Colonic mucosa (tissue), 4 donors: ENCODE measurements around the gene KCNG1. TPM values are rescaled to one million over a fixed set of nuclear protein-coding genes. Genes with fewer than 3 reads are reported as not detected.
A peak's percentile ranks its signal among the peaks of the same experiment; 100 is the strongest.

Source experiments
- DNase-seq: peaks from one replicate; pipeline ENCODE4 v3.0.0-alpha.2; 2020
- H3K27ac ChIP-seq: fragments of 200-600 bp; one replicate; pipeline ENCODE4 v1.8.0; 2021
- H3K27me3 ChIP-seq: fragments of 200-600 bp; one replicate; pipeline ENCODE4 v1.8.0; 2021
- H3K36me3 ChIP-seq: fragments of 200-600 bp; one replicate; pipeline ENCODE4 v1.8.0; 2021
- H3K4me1 ChIP-seq: fragments of 200-600 bp; one replicate; pipeline ENCODE4 v1.8.0; 2021; ENCODE audit warnings: mild to moderate bottlenecking
- H3K4me3 ChIP-seq: fragments of 200-600 bp; one replicate; pipeline ENCODE4 v1.8.0; 2021
- H3K9ac ChIP-seq, 2 donors: one replicate each; pipeline ENCODE4 v1.7.0; 2013; ENCODE audit warnings: control low read depth in 2 of 2, low read depth in 2 of 2, low read length in 2 of 2
- H3K9me3 ChIP-seq: fragments of 200-600 bp; one replicate; pipeline ENCODE4 v1.8.0; 2021
- intact Hi-C: fragments of 100-400 bp; cut with DNase I; formaldehyde crosslinking; loops from one replicate; pipeline ENCODE4 v1.14.1; 2022
- total RNA-seq, 2 donors: library from RNA; stranded (reverse); fragmentation: NEBNext Ultra II Directional in 1 of 2; extraction: Animal tissue kit (Norgen Biotek cat#: 25700) in 1 of 2; gene quantifications; one replicate each; pipeline ENCODE4 v1.2.1, GENCODE V29; 2021
- TF ChIP-seq, protein P1 (sequence below): fragments of 200-600 bp; IDR thresholded peaks from one replicate; pipeline ENCODE4 v1.8.0; 2022; ENCODE audit warnings: antibody characterized with exemption, mild to moderate bottlenecking
- donor health status: healthy.
- donor health status: DM: no; HTN: no; CAD: no.
- donor health status: DM: no; HTN: no; CAD: no.

KCNG1 gene
- total RNA-seq, 2 donors from 2014 or later = 5.8 to 10.3 TPM

- Histone ChIP-seq H3K4me1 (no peaks in the 10 kb centered on the region), H3K9ac (no peak overlapping the region), H3K27ac (no peak overlapping the region), H3K9me3 (no peaks in the 10 kb centered on the region), H3K4me3 (no peak overlapping the region), H3K27me3 (no peaks in the 10 kb centered on the region), H3K36me3 (no peaks in the 10 kb centered on the region)
- TF ChIP-seq, protein P1, sequence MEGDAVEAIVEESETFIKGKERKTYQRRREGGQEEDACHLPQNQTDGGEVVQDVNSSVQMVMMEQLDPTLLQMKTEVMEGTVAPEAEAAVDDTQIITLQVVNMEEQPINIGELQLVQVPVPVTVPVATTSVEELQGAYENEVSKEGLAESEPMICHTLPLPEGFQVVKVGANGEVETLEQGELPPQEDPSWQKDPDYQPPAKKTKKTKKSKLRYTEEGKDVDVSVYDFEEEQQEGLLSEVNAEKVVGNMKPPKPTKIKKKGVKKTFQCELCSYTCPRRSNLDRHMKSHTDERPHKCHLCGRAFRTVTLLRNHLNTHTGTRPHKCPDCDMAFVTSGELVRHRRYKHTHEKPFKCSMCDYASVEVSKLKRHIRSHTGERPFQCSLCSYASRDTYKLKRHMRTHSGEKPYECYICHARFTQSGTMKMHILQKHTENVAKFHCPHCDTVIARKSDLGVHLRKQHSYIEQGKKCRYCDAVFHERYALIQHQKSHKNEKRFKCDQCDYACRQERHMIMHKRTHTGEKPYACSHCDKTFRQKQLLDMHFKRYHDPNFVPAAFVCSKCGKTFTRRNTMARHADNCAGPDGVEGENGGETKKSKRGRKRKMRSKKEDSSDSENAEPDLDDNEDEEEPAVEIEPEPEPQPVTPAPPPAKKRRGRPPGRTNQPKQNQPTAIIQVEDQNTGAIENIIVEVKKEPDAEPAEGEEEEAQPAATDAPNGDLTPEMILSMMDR = no peak
- no peak for DNase-seq
- intact Hi-C loops = no loop called here
These were observed 31.8 kb downstream of the KCNG1 start for GRCh38 chr20:50991076-50991475.

GRCh38 chr20:50987493-50988210 is 35.3 kb downstream of the KCNG1 start:
- H3K27me3 ChIP-seq = no peaks in the 10 kb centered on the region
- H3K9ac ChIP-seq = no peak overlapping the region
- TF ChIP-seq, protein P1 = peak; percentile 86

GRCh38 chr20:50983321-50983720 is 39.6 kb downstream of the KCNG1 start:
- no peaks in the 10 kb centered on the region for H3K27me3 ChIP-seq
- H3K36me3 ChIP-seq = no peaks in the 10 kb centered on the region
- no peak overlapping the region for H3K27ac ChIP-seq
- no peaks in the 10 kb centered on the region for H3K4me1 ChIP-seq
- intact Hi-C loops = loop anchor here (10.0 kb wide), 1 partner anchor 611 kb away; no protein-coding TSS in a partner anchor
- TF ChIP-seq, protein P1 = no peak
- no peak overlapping the region for H3K9ac ChIP-seq
- no peak overlapping the region for H3K4me3 ChIP-seq
- no peaks in the 10 kb centered on the region for H3K9me3 ChIP-seq
- DNase-seq = no peak

More at GRCh38 chr20:50987493-50988210, 35.3 kb downstream of the KCNG1 start:
- no peaks in the 10 kb centered on the region for H3K4me1 ChIP-seq
- no peak overlapping the region for H3K27ac ChIP-seq
- no peaks in the 10 kb centered on the region for H3K9me3 ChIP-seq
- H3K36me3 ChIP-seq = no peaks in the 10 kb centered on the region
- intact Hi-C loops = loop anchor here (5.0 to 10.0 kb wide), 2 partner anchors 320 to 607 kb away; no protein-coding TSS in a partner anchor
- no peak overlapping the region for H3K4me3 ChIP-seq
- peak; percentile 82 for DNase-seq

GRCh38 chr20:50982363-50982762 is 40.5 kb downstream of the KCNG1 start:
- peak; percentile 75 for DNase-seq
- H3K36me3 ChIP-seq = no peaks in the 10 kb centered on the region
- no peaks in the 10 kb centered on the region for H3K9me3 ChIP-seq
- no peak overlapping the region for H3K27ac ChIP-seq
- H3K9ac ChIP-seq = no peak overlapping the region
- no peaks in the 10 kb centered on the region for H3K27me3 ChIP-seq
- no peak overlapping the region for H3K4me3 ChIP-seq
- intact Hi-C loops = loop anchor here (10.0 kb wide), 1 partner anchor 612 kb away; no protein-coding TSS in a partner anchor
- H3K4me1 ChIP-seq = no peaks in the 10 kb centered on the region
- TF ChIP-seq, protein P1 = no peak

GRCh38 chr20:50981714-50982048 is 41.2 kb downstream of the KCNG1 start:
- Histone ChIP-seq H3K27me3 (no peaks in the 10 kb centered on the region), H3K36me3 (no peaks in the 10 kb centered on the region), H3K4me3 (no peak overlapping the region), H3K9me3 (no peaks in the 10 kb centered on the region), H3K9ac (no peak overlapping the region), H3K4me1 (no peaks in the 10 kb centered on the region), H3K27ac (no peak overlapping the region)
- TF ChIP-seq, protein P1 = no peak
- intact Hi-C loops = loop anchor here (10.0 kb wide), 1 partner anchor 613 kb away; no protein-coding TSS in a partner anchor
- DNase-seq = no peak
